ENCODE results near the gene OR9A4.

Gene OR9A4

GRCh38 chr7:141916099-141916498, at the start of gene OR9A4:
Gene OR9A4, plus strand, starts transcription at chr7:141916399. Its CDS starts 2,477 bp downstream, at chr7:141918876.
- Histone ChIP-seq H3K27ac (no peak within 1 kb of the TSS; a peak in 1 of 22 replicates), H3K9me3 (replicated peaks in 1 of 11) (peaks cover 0 to 24% (median 0%) of the 10 kb centered on the region in 11 experiments; a peak in 4 of 22 replicates), H3K9ac (no peak within 1 kb of the TSS), H3K4me1 (peaks cover 0 to 7% (median 4%) of the 10 kb centered on the region in 10 experiments; a peak in 7 of 20 replicates), H3K4me2 (0 out of 22 replicates have a peak within 1 kb of the TSS, but pooled peaks of 1 of the 11 experiments have one; percentile 12), H4K20me1 (no peaks in the 10 kb centered on the region), H3K36me3 (no peaks in the 10 kb centered on the region), H3K4me3 (no peak within 1 kb of the TSS), H3K27me3 (no peaks in the 10 kb centered on the region)
- no peak for TF ChIP-seq Cebpa-rat (IDR thresholded peaks at IDR 0.05)

GRCh38 chr7:141866974-141867373, 49.2 kb upstream of the OR9A4 start:
- no peak overlapping the region for H3K4me3 ChIP-seq
- peaks cover 5 to 29% (median 8%) of the 10 kb centered on the region in 11 experiments; a peak in 16 of 22 replicates for H3K9me3 ChIP-seq (replicated peaks in 1 of 11)
- no peak overlapping the region for H3K9ac ChIP-seq
- TF ChIP-seq Cebpa-rat (IDR thresholded peaks at IDR 0.05): no peak
- peaks cover 0 to 10% (median 0%) of the 10 kb centered on the region in 10 experiments; a peak in 2 of 20 replicates for H3K4me1 ChIP-seq
- H3K27ac ChIP-seq: no peak overlapping the region
- H4K20me1 ChIP-seq: no peaks in the 10 kb centered on the region
- no peaks in the 10 kb centered on the region for H3K36me3 ChIP-seq
- H3K4me2 ChIP-seq: no peak overlapping the region
- H3K27me3 ChIP-seq: no peaks in the 10 kb centered on the region

GRCh38 chr7:141872931-141873330, 43.3 kb upstream of the OR9A4 start:
- Histone ChIP-seq H3K4me2 (peak overlapping the region in 8 of 11 experiments; percentile 21 to 57 (median 43); a peak in 14 of 22 replicates), H3K27me3 (no peaks in the 10 kb centered on the region), H3K4me1 (peaks cover 0 to 13% (median 8%) of the 10 kb centered on the region in 10 experiments; a peak in 12 of 20 replicates), H3K4me3 (no peak overlapping the region), H3K36me3 (no peaks in the 10 kb centered on the region), H4K20me1 (no peaks in the 10 kb centered on the region), H3K9ac (no peak overlapping the region), H3K27ac (peak overlapping the region in 2 of 11 experiments; percentile 18 to 44; a peak in 1 of 22 replicates), H3K9me3 (replicated peaks in 1 of 11) (peaks cover 2 to 27% (median 10%) of the 10 kb centered on the region in 11 experiments; a peak in 15 of 22 replicates)
- no peak for TF ChIP-seq Cebpa-rat (IDR thresholded peaks at IDR 0.05)

GRCh38 chr7:141874787-141875186, 41.4 kb upstream of the OR9A4 start:
- Histone ChIP-seq H3K36me3 (no peaks in the 10 kb centered on the region), H3K27ac (no peak overlapping the region), H3K4me2 (no peak overlapping the region), H3K27me3 (no peaks in the 10 kb centered on the region), H3K4me3 (no peak overlapping the region), H3K9me3 (replicated peaks in 1 of 11) (peaks cover 0 to 33% (median 8%) of the 10 kb centered on the region in 11 experiments; a peak in 15 of 22 replicates), H4K20me1 (no peaks in the 10 kb centered on the region), H3K4me1 (peaks cover 0 to 13% (median 8%) of the 10 kb centered on the region in 10 experiments; a peak in 12 of 20 replicates), H3K9ac (no peak overlapping the region)
- no peak for TF ChIP-seq Cebpa-rat (IDR thresholded peaks at IDR 0.05)

- Histone ChIP-seq H3K36me3 (no peaks in the 10 kb centered on the region), H3K4me3 (no peak overlapping the region), H3K4me2 (no peak overlapping the region)
These were observed 40.7 kb upstream of the OR9A4 start for GRCh38 chr7:141875453-141875852.

GRCh38 chr7:141876371-141876770, 39.8 kb upstream of the OR9A4 start:
- no peaks in the 10 kb centered on the region for H3K36me3 ChIP-seq
- no peak for TF ChIP-seq Cebpa-rat (IDR thresholded peaks at IDR 0.05)
- peaks cover 0 to 13% (median 8%) of the 10 kb centered on the region in 10 experiments; a peak in 12 of 20 replicates for H3K4me1 ChIP-seq
- H4K20me1 ChIP-seq: no peaks in the 10 kb centered on the region
- no peak overlapping the region for H3K4me2 ChIP-seq
- no peaks in the 10 kb centered on the region for H3K27me3 ChIP-seq
- no peak overlapping the region for H3K27ac ChIP-seq
- H3K9me3 ChIP-seq (replicated peaks in 1 of 11): peaks cover 0 to 22% (median 0%) of the 10 kb centered on the region in 11 experiments; a peak in 6 of 22 replicates
- no peak overlapping the region for H3K9ac ChIP-seq
- H3K4me3 ChIP-seq: no peak overlapping the region

More at GRCh38 chr7:141875453-141875852, 40.7 kb upstream of the OR9A4 start:
- peaks cover 0 to 13% (median 8%) of the 10 kb centered on the region in 10 experiments; a peak in 12 of 20 replicates for H3K4me1 ChIP-seq
- H4K20me1 ChIP-seq: no peaks in the 10 kb centered on the region
- H3K9me3 ChIP-seq (replicated peaks in 1 of 11): peaks cover 0 to 26% (median 4%) of the 10 kb centered on the region in 11 experiments; a peak in 14 of 22 replicates
- no peak overlapping the region for H3K27ac ChIP-seq
- TF ChIP-seq Cebpa-rat (IDR thresholded peaks at IDR 0.05): no peak
- no peak overlapping the region for H3K9ac ChIP-seq
- H3K27me3 ChIP-seq: no peaks in the 10 kb centered on the region

- no peaks in the 10 kb centered on the region for H3K27me3 ChIP-seq
- H3K4me1 ChIP-seq: peaks cover 0 to 12% (median 8%) of the 10 kb centered on the region in 10 experiments; a peak in 12 of 20 replicates
- no peak for TF ChIP-seq Cebpa-rat (IDR thresholded peaks at IDR 0.05)
- no peaks in the 10 kb centered on the region for H3K36me3 ChIP-seq
- no peak overlapping the region for H3K9ac ChIP-seq
- H3K27ac ChIP-seq: no peak overlapping the region
- H4K20me1 ChIP-seq: no peaks in the 10 kb centered on the region
- no peak overlapping the region for H3K4me3 ChIP-seq
- H3K4me2 ChIP-seq: no peak overlapping the region
- H3K9me3 ChIP-seq (replicated peaks in 1 of 11): peaks cover 0 to 14% (median 0%) of the 10 kb centered on the region in 11 experiments; a peak in 5 of 22 replicates
These were observed 38.8 kb upstream of the OR9A4 start for GRCh38 chr7:141877365-141877764.

GRCh38 chr7:141880960-141881359, 35.2 kb upstream of the OR9A4 start:
- H3K27me3 ChIP-seq: no peaks in the 10 kb centered on the region
- H3K9ac ChIP-seq: no peak overlapping the region
- no peaks in the 10 kb centered on the region for H3K36me3 ChIP-seq
- peaks cover 0 to 21% (median 7%) of the 10 kb centered on the region in 11 experiments; a peak in 15 of 22 replicates for H3K9me3 ChIP-seq (replicated peaks in 1 of 11)
- H3K4me2 ChIP-seq: no peak overlapping the region
- H4K20me1 ChIP-seq: no peaks in the 10 kb centered on the region
- no peak for TF ChIP-seq Cebpa-rat (IDR thresholded peaks at IDR 0.05)
- peaks cover 0 to 23% (median 0%) of the 10 kb centered on the region in 10 experiments; a peak in 8 of 20 replicates for H3K4me1 ChIP-seq
- H3K27ac ChIP-seq: no peak overlapping the region
- no peak overlapping the region for H3K4me3 ChIP-seq

- peaks cover 0 to 37% (median 8%) of the 10 kb centered on the region in 11 experiments; a peak in 16 of 22 replicates for H3K9me3 ChIP-seq (replicated peaks in 1 of 11)
- H3K4me1 ChIP-seq: peaks cover 0 to 43% (median 10%) of the 10 kb centered on the region in 10 experiments; a peak in 13 of 20 replicates
- peak overlapping the region in 4 of 11 experiments; percentile 12 to 58 (median 34); a peak in 7 of 22 replicates for H3K4me2 ChIP-seq
- no peaks in the 10 kb centered on the region for H3K27me3 ChIP-seq
- no peaks in the 10 kb centered on the region for H4K20me1 ChIP-seq
- H3K36me3 ChIP-seq: no peaks in the 10 kb centered on the region
- no peak for TF ChIP-seq Cebpa-rat (IDR thresholded peaks at IDR 0.05)
- H3K4me3 ChIP-seq: no peak overlapping the region
- peak overlapping the region in 3 of 11 experiments; percentile 1 to 36 (median 16); a peak in 5 of 22 replicates for H3K27ac ChIP-seq
- no peak overlapping the region; a peak in 2 of 22 replicates for H3K9ac ChIP-seq
These were observed 31.5 kb upstream of the OR9A4 start for GRCh38 chr7:141884539-141885225.

Measured in BLaER1 treated with 17β-estradiol and CSF1 and Interleukin-3, amounts not matched to agents 10 nM and 100 nM (cell line).